PFSK-1 (cell line): ENCODE data around the gene EGFLAM.

Source experiments
- POLR2AphosphoS5 ChIP-seq: IDR thresholded peaks from 2 replicates; pipeline ENCODE4 v1.6.1; 2012; ENCODE audit warnings: low read depth, mild to moderate bottlenecking, control low read depth, low read length, moderate library complexity
- SIN3A ChIP-seq: IDR thresholded peaks from 2 replicates; pipeline ENCODE4 v1.6.1; 2012; ENCODE audit warnings: mild to moderate bottlenecking, low read length, moderate library complexity, borderline replicate concordance; ENCODE audit not compliant: insufficient read depth

DNA sequence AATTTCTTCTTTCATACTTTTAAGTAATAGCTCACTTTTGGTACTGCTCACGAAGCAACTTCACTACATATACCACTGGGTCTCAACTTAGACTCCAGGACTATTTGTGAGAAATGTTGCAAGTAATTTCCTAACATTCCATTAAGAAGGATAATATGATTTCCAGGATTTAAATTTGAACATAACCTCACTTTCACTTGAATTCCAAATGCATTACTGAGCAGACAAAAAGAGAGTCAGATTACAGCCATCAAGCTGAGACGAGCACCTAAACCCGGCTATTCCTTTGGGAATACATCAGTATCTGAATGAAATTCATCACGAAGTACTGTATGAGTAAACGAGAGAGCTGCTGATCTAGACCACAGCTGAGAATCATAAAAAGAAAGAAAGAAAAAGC lies 250.8 kb downstream of the EGFLAM start:
- TF ChIP-seq SIN3A (no peak), POLR2AphosphoS5 (no peak)
